HCT116 (cell line): ENCODE measurements around the gene TRAF5. TPM values are rescaled to one million over a fixed set of nuclear protein-coding genes. Genes with fewer than 3 reads are reported as not detected.

Experiments used
- ATAC-seq: fragments of 200-7000 bp; cut with Tn5 transposase; 2 replicates; pipeline ENCODE4 v1.9.1; 2020; ENCODE audit warnings: mild to moderate bottlenecking, moderate library complexity
- BruUV-seq: library from RNA; stranded (reverse); fragments of 400-500 nt; replicated peaks from 2 replicates; lab custom pipeline; 2021; lab: Mats Ljungman, UMichigan
- CTCF ChIA-PET: fragments of 300-600 bp; sonication (Branson Sonifier 250); formaldehyde crosslinking; loops from one replicate; lab custom pipeline; 2021; ENCODE audit warnings: antibody characterized with exemption; lab: Charles Lee
- POLR2A ChIA-PET: fragments of 300-600, 350-600 bp; sonication (Branson Sonifier 250); formaldehyde crosslinking; loops from one replicate; lab custom pipeline; 2021; ENCODE audit warnings: antibody characterized with exemption; lab: Charles Lee
- RAD21 ChIA-PET, 2 experiments: fragments of 300-600 bp; sonication (Branson Sonifier 250); formaldehyde crosslinking; loops; one replicate each; lab custom pipeline; 2023; ENCODE audit warnings: low total read pairs in 2 of 2; ENCODE audit not compliant: uncharacterized antibody in 2 of 2, unreplicated experiment in 2 of 2, low non-redundant PET in 1 of 2; lab: Charles Lee
- DNase-seq: peaks from one replicate; pipeline ENCODE4 v3.0.0-alpha.2; 2010; ENCODE audit warnings: low read depth, low spot score
- H2AFZ ChIP-seq: fragments of 200-600 bp; shearing (Covaris generic), sonication (generic); 2 replicates; pipeline ENCODE4 v1.6.1; 2017; ENCODE audit warnings: low read depth, mixed run types, mixed read lengths, antibody characterized with exemption, low read length; ENCODE audit not compliant: poor library complexity, severe bottlenecking
- H3K27ac ChIP-seq: 2 replicates; pipeline ENCODE4 v1.5.1; 2012; ENCODE audit warnings: low read depth, low read length
- H3K27me3 ChIP-seq: fragments of 200-600 bp; sonication (generic); 2 replicates; pipeline ENCODE4 v1.6.1; 2016; ENCODE audit warnings: mixed run types, low read length, mixed read lengths; ENCODE audit not compliant: insufficient read depth
- H3K36me3 ChIP-seq, 2 experiments: fragments of 200-500 bp in 1 of 2; fragments of 200-600 bp in 1 of 2; sonication (Bioruptor generic) in 1 of 2; sonication (generic) in 1 of 2; 2 replicates each; pipeline versions ENCODE4 v1.5.1 to v1.6.1; 2014 to 2016; ENCODE audit warnings: low read length in 2 of 2, inconsistent platforms in 1 of 2, mixed read lengths in 1 of 2, mixed run types in 1 of 2; ENCODE audit not compliant: insufficient read depth in 2 of 2, control insufficient read depth in 1 of 2
- H3K4me1 ChIP-seq, 2 experiments: fragments of 200-600 bp in 1 of 2; sonication (generic) in 1 of 2; 2 replicates each; pipeline versions ENCODE4 v1.5.1 to v1.6.1; 2012 to 2017; ENCODE audit warnings: low read length in 2 of 2, inconsistent platforms in 1 of 2, mild to moderate bottlenecking in 1 of 2, mixed read lengths in 1 of 2, mixed run types in 1 of 2, moderate library complexity in 1 of 2; ENCODE audit not compliant: insufficient read depth in 2 of 2, control insufficient read depth in 1 of 2
- H3K4me2 ChIP-seq: fragments of 200-600 bp; sonication (generic); 2 replicates; pipeline ENCODE4 v1.6.1; 2017; ENCODE audit warnings: mixed run types, low read length, mixed read lengths
- H3K4me3 ChIP-seq, 2 experiments: fragments of 200-600 bp in 1 of 2; sonication (generic) in 1 of 2; replicated peaks in 1 of 2; 2 replicates each; pipeline ENCODE4 v1.5.1; 2011 to 2016; ENCODE audit warnings: low read length in 2 of 2, control low read depth in 1 of 2, low read depth in 1 of 2, mild to moderate bottlenecking in 1 of 2, mixed read lengths in 1 of 2, mixed run types in 1 of 2
- H3K79me2 ChIP-seq: fragments of 200-600 bp; sonication (generic); 2 replicates; pipeline ENCODE4 v1.6.1; 2017; ENCODE audit warnings: mild to moderate bottlenecking, mixed run types, low read length, moderate library complexity, mixed read lengths; ENCODE audit not compliant: insufficient read depth
- H3K9ac ChIP-seq: fragments of 200-600 bp; sonication (generic); 2 replicates; pipeline ENCODE4 v1.6.1; 2016; ENCODE audit warnings: low read length, mixed read lengths
- H3K9me2 ChIP-seq: fragments of 200-600 bp; sonication (generic), shearing (Covaris generic); 2 replicates; pipeline ENCODE4 v1.6.1; 2017; ENCODE audit warnings: mixed run types, mild to moderate bottlenecking, moderate library complexity; ENCODE audit not compliant: insufficient read depth
- H3K9me3 ChIP-seq, 2 experiments: fragments of 200-500 bp in 1 of 2; fragments of 200-600 bp in 1 of 2; sonication (Bioruptor generic) in 1 of 2; sonication (generic) in 1 of 2; 2 replicates each; pipeline ENCODE4 v1.6.1; 2014 to 2017; ENCODE audit warnings: low read length in 2 of 2, mixed read lengths in 2 of 2, inconsistent platforms in 1 of 2, low read depth in 1 of 2, mild to moderate bottlenecking in 1 of 2, mixed run types in 1 of 2, moderate library complexity in 1 of 2; ENCODE audit not compliant: control insufficient read depth in 1 of 2, insufficient read depth in 1 of 2
- H4K20me1 ChIP-seq: fragments of 200-600 bp; sonication (generic), shearing (Covaris generic); 2 replicates; pipeline ENCODE4 v1.6.1; 2017; ENCODE audit warnings: mixed run types, mild to moderate bottlenecking, moderate library complexity; ENCODE audit not compliant: insufficient read depth
- CBX3 ChIP-seq: IDR thresholded peaks from 2 replicates; pipeline ENCODE4 v1.6.1; 2012; ENCODE audit warnings: low read depth
- CEBPB ChIP-seq: IDR thresholded peaks from 2 replicates; pipeline ENCODE4 v1.6.1; 2012; ENCODE audit warnings: low read depth
- EZH2 ChIP-seq: fragments of 200-600 bp; sonication (generic); IDR thresholded peaks from 2 replicates; pipeline ENCODE4 v1.6.1; 2017; ENCODE audit warnings: antibody characterized with exemption, mixed run types
- EZH2phosphoT487 ChIP-seq: fragments of 200-600 bp; IDR thresholded peaks from 2 replicates; pipeline ENCODE4 v1.6.1; 2018; ENCODE audit warnings: antibody characterized with exemption, borderline replicate concordance
- POLR2AphosphoS5 ChIP-seq: IDR thresholded peaks from 2 replicates; pipeline ENCODE4 v1.6.1; 2011; ENCODE audit warnings: mild to moderate bottlenecking, low read depth, low read length, moderate library complexity
- RAD21 ChIP-seq: IDR thresholded peaks from 2 replicates; pipeline ENCODE4 v1.6.1; 2012; ENCODE audit warnings: low read depth, mild to moderate bottlenecking
- REST ChIP-seq: IDR thresholded peaks from 2 replicates; pipeline ENCODE4 v1.6.1; 2012; ENCODE audit warnings: low read depth
- SP1 ChIP-seq: IDR thresholded peaks from 2 replicates; pipeline ENCODE4 v1.6.1; 2012; ENCODE audit warnings: low read depth
- SRF ChIP-seq: IDR thresholded peaks from 2 replicates; pipeline ENCODE4 v1.6.1; 2012; ENCODE audit warnings: low read depth
- TCF7L2 ChIP-seq: IDR thresholded peaks from 2 replicates; pipeline ENCODE4 v1.7.0; 2011; ENCODE audit warnings: borderline replicate concordance, inconsistent platforms; ENCODE audit not compliant: insufficient read depth, insufficient read length; ENCODE audit errors: extremely low read depth
- ZNF274 ChIP-seq: fragments of 200-500 bp; sonication (Bioruptor generic); IDR thresholded peaks from 2 replicates; pipeline ENCODE4 v1.6.1; 2014; ENCODE audit warnings: mild to moderate bottlenecking, low read depth, low read length, inconsistent platforms
- intact Hi-C: fragments of 100-400 bp; cut with micrococcal nuclease; formaldehyde crosslinking; loops from 2 replicates; pipeline ENCODE4 v1.10.0; 2022
- total RNA-seq: library from RNA; stranded (reverse); gene quantifications from one replicate; pipeline ENCODE4 v1.2.1, GENCODE V29; 2021; ENCODE audit not compliant: unreplicated experiment
- TF ChIP-seq, protein P1 (sequence below): IDR thresholded peaks from 2 replicates; pipeline ENCODE4 v1.6.1; 2012

TRAF5 gene
- total RNA-seq, 1 experiment from 2014 or later, result 6.5 TPM

DNA sequence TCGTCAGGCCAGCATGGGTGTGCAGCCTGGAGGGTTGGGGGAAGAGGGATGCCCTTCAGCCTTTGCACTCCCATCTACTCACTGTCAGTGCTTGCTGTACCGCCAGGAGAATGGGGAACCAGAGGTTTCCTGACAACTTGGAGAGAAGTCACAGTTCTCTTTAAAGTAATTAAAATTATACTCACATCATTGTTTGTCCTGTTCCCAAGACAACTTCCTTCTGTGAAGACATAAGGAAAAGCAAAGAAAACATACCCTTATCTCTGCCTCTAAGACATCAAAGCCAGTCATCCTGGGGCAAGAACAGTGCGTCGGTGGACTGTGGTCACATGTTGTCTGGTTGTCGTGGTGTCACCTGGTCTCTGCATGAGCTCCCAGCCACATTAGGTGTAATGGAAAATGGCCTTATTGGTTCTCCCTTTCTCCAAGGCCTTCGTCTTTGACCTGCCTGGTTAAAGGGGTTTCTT, 17.6 kb downstream of the TRAF5 start:
- H3K36me3 ChIP-seq, result no peaks in the 10 kb centered on the region
- BruUV-seq, result no TSS peak
- no peak overlapping the region for H3K9ac ChIP-seq
- H3K9me3 ChIP-seq, result no peaks in the 10 kb centered on the region
- ChIA-PET POLR2A (no interaction called here), RAD21 (no interaction called here), CTCF (no interaction called here)
- H3K4me1 ChIP-seq, result peaks cover 3 to 24% of the 10 kb centered on the region in 2 experiments; a peak in 2 of 4 replicates
- DNase-seq (no peak), ATAC-seq (no peak)
- no peak overlapping the region for H3K27ac ChIP-seq
- no peak overlapping the region for H3K4me2 ChIP-seq
- no peak overlapping the region for H2AFZ ChIP-seq
- no peak for TF ChIP-seq RAD21
- no peak for TF ChIP-seq CBX3
- no peak for TF ChIP-seq TCF7L2
- TF ChIP-seq SP1, result no peak
- no peak for TF ChIP-seq EZH2phosphoT487
- no peak for TF ChIP-seq ZNF274
- no peak for TF ChIP-seq CEBPB
- TF ChIP-seq POLR2AphosphoS5, result no peak
- no peak for TF ChIP-seq EZH2
- no peak for TF ChIP-seq REST
- TF ChIP-seq SRF, result no peak
- TF ChIP-seq, protein P1, sequence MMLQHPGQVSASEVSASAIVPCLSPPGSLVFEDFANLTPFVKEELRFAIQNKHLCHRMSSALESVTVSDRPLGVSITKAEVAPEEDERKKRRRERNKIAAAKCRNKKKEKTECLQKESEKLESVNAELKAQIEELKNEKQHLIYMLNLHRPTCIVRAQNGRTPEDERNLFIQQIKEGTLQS, result no peak
- H3K4me3 ChIP-seq, result no peak overlapping the region
- no peaks in the 10 kb centered on the region for H3K9me2 ChIP-seq
- H3K27me3 ChIP-seq, result no peaks in the 10 kb centered on the region
- H4K20me1 ChIP-seq, result no peaks in the 10 kb centered on the region
- no peaks in the 10 kb centered on the region for H3K79me2 ChIP-seq
- intact Hi-C loops, result no loop called here
